Thymus (tissue), 11 donors: Measurements from ENCODE around the gene RALGAPA2. TPM values are rescaled to one million over a fixed set of nuclear protein-coding genes. Genes with fewer than 3 reads are reported as not detected.

Experiments
- DNase-seq, 9 donors: peaks; one replicate each; pipeline ENCODE4 v3.0.0-alpha.2; 2013; ENCODE audit warnings: low spot score in 9 of 9, low read depth in 6 of 9, missing footprints in 1 of 9
- H3K27ac ChIP-seq, 2 donors: one replicate each; pipeline ENCODE4 v1.5.1; 2013; ENCODE audit warnings: control low read depth in 1 of 2, low read depth in 1 of 2, low read length in 1 of 2, mild to moderate bottlenecking in 1 of 2, moderate library complexity in 1 of 2
- H3K27me3 ChIP-seq, 2 donors: one replicate each; pipeline ENCODE4 v1.5.1; 2013; ENCODE audit warnings: low read length in 1 of 2; ENCODE audit not compliant: control insufficient read depth in 2 of 2, insufficient read depth in 1 of 2
- H3K36me3 ChIP-seq, 2 donors: one replicate each; pipeline ENCODE4 v1.5.1; 2013; ENCODE audit warnings: low read length in 1 of 2, mild to moderate bottlenecking in 1 of 2, moderate library complexity in 1 of 2; ENCODE audit not compliant: control insufficient read depth in 2 of 2, insufficient read depth in 2 of 2
- H3K4me1 ChIP-seq, 2 donors: one replicate each; pipeline ENCODE4 v1.5.1; 2013; ENCODE audit warnings: low read length in 2 of 2; ENCODE audit not compliant: control insufficient read depth in 2 of 2, insufficient read depth in 2 of 2
- H3K4me3 ChIP-seq, 2 donors: one replicate each; pipeline ENCODE4 v1.5.1; 2013; ENCODE audit warnings: low read length in 2 of 2, control low read depth in 1 of 2, mild to moderate bottlenecking in 1 of 2
- H3K9me3 ChIP-seq, 2 donors: one replicate each; pipeline ENCODE4 v1.5.1; 2013; ENCODE audit warnings: low read length in 1 of 2, mild to moderate bottlenecking in 1 of 2; ENCODE audit not compliant: control insufficient read depth in 2 of 2, insufficient read depth in 1 of 2
- WGBS: extraction: QIAGEN DNeasy Blood & Tissue Kit; methylation state at CpG from one replicate; pipeline ENCODE4 v1.1.7; 2013; 5-methylcytosine and 5-hydroxymethylcytosine counted together
- polyA plus RNA-seq: library from polyadenylated mRNA; stranded (reverse); fragments of 200-250 nt; gene quantifications from one replicate; pipeline ENCODE4 v1.2.3, GENCODE V29; 2013
- total RNA-seq: library from RNA; stranded (reverse); fragments of 120-200 nt; gene quantifications from one replicate; pipeline ENCODE4 v1.2.4, GENCODE V29; 2013
- donor health status: healthy.

Gene RALGAPA2
- total and polyA plus RNA-seq, 2 donors: 9.0 to 10.3 TPM

DNA sequence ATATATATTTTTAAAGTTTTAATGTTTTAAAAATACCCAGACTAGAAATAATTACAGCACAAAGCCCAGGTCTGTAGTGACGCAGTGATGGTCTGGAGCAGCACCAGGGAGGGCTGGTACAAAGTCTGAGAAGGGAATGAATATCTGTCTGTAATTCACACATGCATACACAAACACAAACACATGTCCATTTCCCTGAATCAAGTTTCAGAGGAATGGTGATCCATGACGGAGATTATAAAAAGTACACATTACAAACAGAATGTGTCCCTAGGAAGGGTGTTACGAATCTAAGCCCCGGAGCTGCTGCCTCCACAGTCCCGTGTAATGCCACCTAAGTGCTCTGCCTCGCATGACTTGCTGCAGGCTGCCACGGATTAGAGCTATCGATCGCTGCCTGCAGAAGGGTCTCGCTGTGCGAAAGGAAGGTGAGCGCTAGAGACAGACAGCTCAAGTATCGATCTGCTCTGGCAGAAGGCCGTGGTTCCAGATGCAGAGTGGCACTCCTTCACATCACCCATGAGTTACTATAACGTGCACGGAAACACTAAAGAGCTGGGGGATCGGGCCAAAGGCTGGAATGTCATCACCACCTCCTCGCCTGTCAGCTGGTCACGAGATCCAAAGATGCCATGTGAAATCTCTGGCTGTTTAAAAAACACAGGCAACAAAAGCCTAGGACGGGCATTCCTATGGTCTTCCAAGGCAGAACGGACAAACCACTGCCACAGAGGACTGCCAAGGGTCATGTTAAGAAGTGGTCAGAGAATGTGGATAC is 257.4 kb downstream of the RALGAPA2 start:
- Histone ChIP-seq H3K36me3 (peaks cover 0 to 4% of the 10 kb centered on the region in 2 donors), H3K27ac (no peak overlapping the region), H3K4me3 (no peak overlapping the region), H3K27me3 (no peaks in the 10 kb centered on the region), H3K9me3 (no peaks in the 10 kb centered on the region), H3K4me1 (peaks cover 4 to 15% of the 10 kb centered on the region in 2 donors)
- DNase-seq: no peak
- WGBS: 98% methylated on average over 21 of the region's 21 CpGs

DNA sequence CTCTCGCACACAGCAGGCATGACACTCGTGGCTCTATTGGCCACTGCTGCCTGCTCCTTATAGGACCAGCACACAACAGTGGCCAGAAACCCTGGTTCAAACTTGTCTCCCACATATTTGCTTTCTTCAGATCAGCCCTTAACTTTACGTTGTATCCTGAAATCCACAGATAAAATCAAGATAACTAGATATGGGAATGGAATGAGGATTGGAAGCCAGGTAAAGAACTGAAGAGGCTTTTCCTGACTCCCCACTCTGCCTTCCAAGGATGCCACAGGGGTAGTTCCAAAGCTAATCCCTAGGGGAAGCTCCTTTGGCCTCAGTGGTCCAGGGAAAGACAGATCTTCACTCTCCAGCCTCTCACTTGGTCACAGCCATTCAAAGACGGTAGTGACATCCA is 258.1 kb downstream of the RALGAPA2 start:
- Histone ChIP-seq H3K36me3 (peaks cover 0 to 4% of the 10 kb centered on the region in 2 donors), H3K4me1 (peaks cover 4 to 15% of the 10 kb centered on the region in 2 donors), H3K4me3 (no peak overlapping the region), H3K27ac (no peak overlapping the region), H3K9me3 (no peaks in the 10 kb centered on the region), H3K27me3 (no peaks in the 10 kb centered on the region)
- DNase-seq: no peak
- WGBS: 98% methylated on average over 4 of the region's 4 CpGs

- Histone ChIP-seq H3K4me3 (peak overlapping the region; percentile 16 to 25), H3K4me1 (peaks cover 4 to 16% of the 10 kb centered on the region in 2 donors), H3K9me3 (no peaks in the 10 kb centered on the region), H3K36me3 (no peaks in the 10 kb centered on the region), H3K27ac (peak overlapping the region in 1 of 2 donors; percentile 17), H3K27me3 (no peaks in the 10 kb centered on the region)
- 9% methylated on average over 19 of the region's 19 CpGs for WGBS
- DNase-seq: peak; percentile 27 to 72 (median 34)
Observed at GRCh38 chr20:20452254-20452676, 260.2 kb downstream of the RALGAPA2 start.

DNA sequence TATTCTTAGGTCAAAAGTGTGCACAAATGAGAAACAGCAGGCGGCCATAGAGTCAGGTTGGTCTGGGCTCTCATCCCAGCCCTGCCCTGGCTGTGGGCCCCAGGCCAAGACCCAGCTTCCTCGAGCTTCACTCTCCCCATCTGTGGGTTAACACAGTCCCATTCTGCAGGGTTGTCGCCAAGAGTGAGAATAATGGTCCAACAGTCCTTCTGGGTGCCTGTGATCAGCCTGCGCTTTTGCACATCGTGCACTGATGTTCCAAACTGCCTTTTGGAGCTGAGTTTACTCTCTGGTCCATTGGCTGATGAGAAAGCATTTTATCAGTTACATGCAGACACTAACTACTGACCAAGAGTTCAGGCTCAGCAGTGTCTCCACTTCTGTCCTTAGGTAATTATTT is 261.9 kb downstream of the RALGAPA2 start:
- Histone ChIP-seq H3K4me1 (peaks cover 4 to 25% of the 10 kb centered on the region in 2 donors), H3K27me3 (no peaks in the 10 kb centered on the region), H3K9me3 (no peaks in the 10 kb centered on the region), H3K27ac (no peak overlapping the region), H3K4me3 (no peak overlapping the region), H3K36me3 (no peaks in the 10 kb centered on the region)
- DNase-seq: no peak
- WGBS: 92% methylated on average over 5 of the region's 5 CpGs

- peaks cover 4 to 25% of the 10 kb centered on the region in 2 donors for H3K4me1 ChIP-seq
- H3K27me3 ChIP-seq: no peaks in the 10 kb centered on the region
- no peak overlapping the region for H3K27ac ChIP-seq
- H3K36me3 ChIP-seq: no peaks in the 10 kb centered on the region
- H3K9me3 ChIP-seq: no peaks in the 10 kb centered on the region
- DNase-seq: no peak
- H3K4me3 ChIP-seq: no peak overlapping the region
- WGBS: 98% methylated on average over 6 of the region's 6 CpGs
Observed at GRCh38 chr20:20448881-20449280, 263.6 kb downstream of the RALGAPA2 start.

DNA sequence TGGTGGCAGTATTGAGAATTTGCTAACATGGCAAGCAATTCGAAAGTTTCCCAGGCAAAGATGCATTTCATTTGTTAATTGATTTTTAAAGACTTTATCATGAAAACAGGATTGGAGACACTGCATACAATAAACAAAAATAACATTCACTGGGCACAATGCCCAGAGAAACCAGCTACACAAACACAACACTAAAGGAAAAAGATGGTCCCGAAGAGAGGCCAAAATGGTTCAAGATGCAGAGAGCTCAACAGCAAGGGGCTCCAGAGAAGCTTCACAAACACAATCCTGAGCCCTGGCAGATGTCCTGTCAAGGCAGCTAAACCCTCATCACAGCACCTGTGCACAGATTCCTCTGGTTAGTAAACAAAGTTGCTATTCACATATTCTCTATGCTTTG is 265.2 kb downstream of the RALGAPA2 start:
- H3K27me3 ChIP-seq: no peaks in the 10 kb centered on the region
- H3K27ac ChIP-seq: no peak overlapping the region
- DNase-seq: peak in 1 of 9 donors; percentile 32
- H3K4me1 ChIP-seq: peaks cover 0 to 19% of the 10 kb centered on the region in 2 donors
- no peaks in the 10 kb centered on the region for H3K36me3 ChIP-seq
- WGBS: 93% methylated on average over 2 of the region's 2 CpGs
- no peaks in the 10 kb centered on the region for H3K9me3 ChIP-seq
- no peak overlapping the region for H3K4me3 ChIP-seq

- Histone ChIP-seq H3K27me3 (no peaks in the 10 kb centered on the region), H3K36me3 (no peaks in the 10 kb centered on the region), H3K4me3 (no peak overlapping the region), H3K9me3 (no peaks in the 10 kb centered on the region), H3K4me1 (peaks cover 0 to 17% of the 10 kb centered on the region in 2 donors), H3K27ac (no peak overlapping the region)
- 96% methylated on average over 5 of the region's 5 CpGs for WGBS
- no peak for DNase-seq
Observed at GRCh38 chr20:20446425-20447015, 265.9 kb downstream of the RALGAPA2 start.

DNA sequence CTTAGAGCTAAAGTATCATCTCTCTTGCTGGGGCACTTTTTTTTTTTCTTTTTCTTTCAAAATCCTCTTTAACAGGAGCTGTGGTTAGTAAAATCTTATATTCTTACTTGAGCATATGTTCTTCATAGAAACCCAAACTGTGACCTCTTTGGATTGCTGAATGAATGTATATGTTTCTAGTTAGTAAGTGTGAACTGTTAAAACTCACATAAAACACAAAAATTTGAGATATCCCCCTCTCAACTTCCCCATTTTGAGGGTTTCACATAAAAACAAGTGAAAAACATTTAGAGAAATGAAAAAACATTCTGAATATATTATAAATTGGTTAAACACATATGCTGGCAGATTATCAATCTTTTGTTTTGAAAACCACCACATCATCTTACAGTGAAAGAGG is 266.4 kb downstream of the RALGAPA2 start:
- Histone ChIP-seq H3K4me1 (peaks cover 0 to 21% of the 10 kb centered on the region in 2 donors), H3K36me3 (no peaks in the 10 kb centered on the region), H3K27ac (no peak overlapping the region), H3K9me3 (no peaks in the 10 kb centered on the region), H3K4me3 (no peak overlapping the region), H3K27me3 (no peaks in the 10 kb centered on the region)
- no peak for DNase-seq

GRCh38 chr20:20443504-20443903 is 268.9 kb downstream of the RALGAPA2 start:
- no peak for DNase-seq
- Histone ChIP-seq H3K36me3 (no peaks in the 10 kb centered on the region), H3K4me1 (peaks cover 0 to 21% of the 10 kb centered on the region in 2 donors), H3K27me3 (no peaks in the 10 kb centered on the region), H3K4me3 (no peak overlapping the region), H3K27ac (no peak overlapping the region), H3K9me3 (no peaks in the 10 kb centered on the region)
- 88% methylated on average over 4 of the region's 4 CpGs for WGBS
